ENCODE results near the gene THSD4. TPM values are rescaled to one million over a fixed set of nuclear protein-coding genes. Genes with fewer than 3 reads are reported as not detected.

The THSD4 gene
- total RNA-seq, 4 donors from 2014 or later, result 23.0 to 68.5 (median 48.6) TPM

DNA sequence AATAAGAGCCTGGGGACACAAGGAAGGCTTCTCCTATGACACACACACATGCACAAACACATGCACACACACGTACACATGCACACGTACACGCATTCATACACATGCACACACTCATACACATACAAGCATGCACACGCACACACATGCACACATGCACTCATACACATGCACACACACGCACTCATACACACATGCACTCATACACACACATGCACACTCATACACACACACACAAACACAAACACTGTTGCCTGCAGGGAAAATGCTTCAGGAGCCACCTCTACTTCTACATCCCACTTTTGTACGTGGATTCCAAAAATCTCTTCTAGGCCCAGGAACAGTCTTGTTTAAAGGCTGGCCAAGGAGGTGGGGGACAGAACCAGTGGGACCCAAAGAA, 674.3 kb downstream of the THSD4 start:
- TF ChIP-seq, protein P1, sequence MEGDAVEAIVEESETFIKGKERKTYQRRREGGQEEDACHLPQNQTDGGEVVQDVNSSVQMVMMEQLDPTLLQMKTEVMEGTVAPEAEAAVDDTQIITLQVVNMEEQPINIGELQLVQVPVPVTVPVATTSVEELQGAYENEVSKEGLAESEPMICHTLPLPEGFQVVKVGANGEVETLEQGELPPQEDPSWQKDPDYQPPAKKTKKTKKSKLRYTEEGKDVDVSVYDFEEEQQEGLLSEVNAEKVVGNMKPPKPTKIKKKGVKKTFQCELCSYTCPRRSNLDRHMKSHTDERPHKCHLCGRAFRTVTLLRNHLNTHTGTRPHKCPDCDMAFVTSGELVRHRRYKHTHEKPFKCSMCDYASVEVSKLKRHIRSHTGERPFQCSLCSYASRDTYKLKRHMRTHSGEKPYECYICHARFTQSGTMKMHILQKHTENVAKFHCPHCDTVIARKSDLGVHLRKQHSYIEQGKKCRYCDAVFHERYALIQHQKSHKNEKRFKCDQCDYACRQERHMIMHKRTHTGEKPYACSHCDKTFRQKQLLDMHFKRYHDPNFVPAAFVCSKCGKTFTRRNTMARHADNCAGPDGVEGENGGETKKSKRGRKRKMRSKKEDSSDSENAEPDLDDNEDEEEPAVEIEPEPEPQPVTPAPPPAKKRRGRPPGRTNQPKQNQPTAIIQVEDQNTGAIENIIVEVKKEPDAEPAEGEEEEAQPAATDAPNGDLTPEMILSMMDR (IDR thresholded peaks at IDR 0.05), result no peak
- no peak for TF ChIP-seq POLR2A (IDR thresholded peaks at IDR 0.05)
- WGBS, 2 donors, result 95 to 99% methylated on average over 6 of the region's 6 CpGs
- H3K4me1 ChIP-seq, result no peaks in the 10 kb centered on the region
- H3K27me3 ChIP-seq, result no peaks in the 10 kb centered on the region
- H3K36me3 ChIP-seq, result no peaks in the 10 kb centered on the region
- H3K9me3 ChIP-seq, result no peaks in the 10 kb centered on the region
- DNase-seq, result no peak
- intact Hi-C loops (cut with DNase I), result no loop called here
- no peak overlapping the region for H3K4me3 ChIP-seq (replicated peaks in 1 of 3)
- no peak overlapping the region for H3K27ac ChIP-seq

DNA sequence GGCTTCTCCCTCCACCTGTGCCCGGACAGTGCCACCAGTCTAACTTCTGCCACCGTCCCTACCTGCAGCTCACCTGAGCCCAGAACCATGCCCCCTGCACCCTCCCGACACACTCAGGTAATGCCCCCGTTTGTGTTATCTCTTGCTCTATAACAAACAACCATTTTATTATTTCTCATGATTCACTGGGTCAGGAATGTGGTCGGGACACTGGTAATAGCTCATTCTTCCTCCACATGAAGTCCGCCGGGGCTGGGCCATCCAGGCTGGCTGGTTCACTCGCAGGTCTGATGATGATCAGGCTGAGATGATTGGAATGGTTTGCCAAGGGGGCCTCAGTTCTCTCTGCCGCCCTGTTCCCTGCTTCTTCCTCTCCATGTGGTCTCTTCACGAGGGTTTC, 674.8 kb downstream of the THSD4 start:
- Histone ChIP-seq H3K27ac (no peak overlapping the region), H3K36me3 (no peaks in the 10 kb centered on the region), H3K4me1 (no peaks in the 10 kb centered on the region), H3K9me3 (no peaks in the 10 kb centered on the region), H3K27me3 (no peaks in the 10 kb centered on the region), H3K4me3 (replicated peaks in 1 of 3) (no peak overlapping the region)
- DNase-seq, result no peak
- intact Hi-C loops (cut with DNase I), result no loop called here
- WGBS, 2 donors, result 78 to 84% methylated on average over 10 of the region's 10 CpGs
- TF ChIP-seq, protein P1 (IDR thresholded peaks at IDR 0.05), result no peak
- no peak for TF ChIP-seq POLR2A (IDR thresholded peaks at IDR 0.05)

DNA sequence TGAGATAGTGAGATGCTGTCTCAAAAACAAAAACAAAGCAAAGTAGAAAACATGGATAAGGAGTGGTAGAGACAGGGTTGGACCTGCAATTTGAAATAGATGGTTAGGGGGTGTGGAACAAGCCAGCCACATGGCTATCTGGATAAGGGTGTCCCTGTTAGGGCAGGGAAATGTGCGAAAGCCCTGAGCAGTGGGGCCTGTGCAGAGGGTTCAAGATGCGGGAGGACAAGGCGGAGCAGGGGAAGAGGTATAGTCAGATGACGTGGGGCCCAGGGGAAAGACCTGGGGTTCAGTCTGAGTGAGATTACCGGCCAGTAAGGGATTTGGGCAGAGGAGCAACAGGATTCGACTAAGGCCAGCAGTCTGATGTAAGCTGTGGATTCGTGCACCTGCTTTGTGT, 676.7 kb downstream of the THSD4 start:
- intact Hi-C loops (cut with DNase I), result no loop called here
- Histone ChIP-seq H3K36me3 (no peaks in the 10 kb centered on the region), H3K9me3 (no peaks in the 10 kb centered on the region), H3K4me3 (replicated peaks in 1 of 3) (no peak overlapping the region), H3K27me3 (no peaks in the 10 kb centered on the region), H3K4me1 (no peaks in the 10 kb centered on the region), H3K27ac (no peak overlapping the region)
- TF ChIP-seq, protein P1 (IDR thresholded peaks at IDR 0.05), result no peak
- TF ChIP-seq POLR2A (IDR thresholded peaks at IDR 0.05), result no peak
- no peak for DNase-seq
- 94 to 95% methylated on average over 7 of the region's 7 CpGs for WGBS, 2 donors

DNA sequence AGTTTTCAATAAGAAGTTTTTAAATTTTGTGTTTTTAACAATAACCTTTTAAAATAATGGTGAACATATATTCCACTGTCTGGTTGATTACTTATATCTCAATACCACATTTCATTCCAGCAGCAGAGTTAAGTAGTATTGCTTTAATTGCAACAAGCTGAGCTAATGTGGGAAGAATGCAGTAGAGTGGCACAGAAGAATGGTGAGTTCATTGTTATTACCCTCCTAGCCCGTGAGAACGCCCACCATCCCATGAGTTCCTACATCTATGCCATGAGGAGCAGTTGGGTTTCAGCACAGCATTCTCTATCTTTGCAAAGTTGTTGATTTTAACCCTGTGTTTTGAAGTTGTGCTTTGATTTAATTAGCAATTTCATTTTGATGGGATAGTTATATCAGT, 677.2 kb downstream of the THSD4 start:
- Histone ChIP-seq H3K36me3 (no peaks in the 10 kb centered on the region), H3K4me3 (replicated peaks in 1 of 3) (no peak overlapping the region), H3K9me3 (no peaks in the 10 kb centered on the region), H3K4me1 (no peaks in the 10 kb centered on the region), H3K27me3 (no peaks in the 10 kb centered on the region), H3K27ac (no peak overlapping the region)
- WGBS, 2 donors, result 41 to 45% methylated on average over 2 of the region's 2 CpGs
- DNase-seq, result no peak
- no peak for TF ChIP-seq POLR2A (IDR thresholded peaks at IDR 0.05)
- TF ChIP-seq, protein P1 (IDR thresholded peaks at IDR 0.05), result no peak
- intact Hi-C loops (cut with DNase I), result no loop called here

DNA sequence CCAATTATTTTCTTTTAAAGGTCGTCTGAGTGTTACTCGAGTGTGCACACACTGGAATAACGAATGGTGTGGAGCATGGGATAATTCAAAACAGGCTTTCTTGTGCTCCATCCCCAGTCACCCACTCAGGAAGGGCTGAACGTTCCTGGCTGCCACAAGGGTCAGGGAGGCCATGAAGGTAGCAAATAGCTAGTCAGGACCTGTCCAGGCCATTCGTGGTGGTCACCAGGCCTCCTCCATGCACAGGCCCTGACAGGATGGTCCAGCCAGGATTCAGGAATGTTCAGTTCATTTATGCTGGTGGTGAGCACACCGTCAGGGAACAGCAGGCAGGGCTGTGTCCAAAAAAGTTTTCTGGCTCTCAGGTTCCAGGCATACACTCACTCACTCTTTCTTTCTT, 683.4 kb downstream of the THSD4 start:
- Histone ChIP-seq H3K4me3 (replicated peaks in 1 of 3) (no peak overlapping the region), H3K9me3 (no peaks in the 10 kb centered on the region), H3K4me1 (peaks cover 0 to 3% of the 10 kb centered on the region in 2 donors), H3K36me3 (no peaks in the 10 kb centered on the region), H3K27ac (no peak overlapping the region), H3K27me3 (no peaks in the 10 kb centered on the region)
- TF ChIP-seq, protein P1 (IDR thresholded peaks at IDR 0.05), result no peak
- TF ChIP-seq POLR2A (IDR thresholded peaks at IDR 0.05), result no peak
- WGBS, 2 donors, result 69 to 75% methylated on average over 6 of the region's 6 CpGs
- intact Hi-C loops (cut with DNase I), result no loop called here
- no peak for DNase-seq

Measured in thyroid gland (tissue), 4 donors.